SU-DHL-6 (cell line): ENCODE data around the gene SCRT2.

Experiments
- EZH2phosphoT487 ChIP-seq: fragments of 200-600 bp; sonication (generic), shearing (Covaris generic); conservative IDR thresholded peaks from 2 replicates; pipeline ENCODE4 v1.6.1; 2018; ENCODE audit warnings: mild to moderate bottlenecking, antibody characterized with exemption, low read length, moderate library complexity, mixed read lengths
- TF ChIP-seq, protein P1 (sequence below): fragments of 200-600 bp; sonication (generic); IDR thresholded peaks from one replicate; pipeline ENCODE4 v1.5.1; 2017; ENCODE audit warnings: antibody characterized with exemption, mild to moderate bottlenecking, low read length, moderate library complexity; ENCODE audit not compliant: insufficient read depth, poor library complexity, severe bottlenecking

- TF ChIP-seq EZH2phosphoT487 = no peak
- TF ChIP-seq, protein P1, sequence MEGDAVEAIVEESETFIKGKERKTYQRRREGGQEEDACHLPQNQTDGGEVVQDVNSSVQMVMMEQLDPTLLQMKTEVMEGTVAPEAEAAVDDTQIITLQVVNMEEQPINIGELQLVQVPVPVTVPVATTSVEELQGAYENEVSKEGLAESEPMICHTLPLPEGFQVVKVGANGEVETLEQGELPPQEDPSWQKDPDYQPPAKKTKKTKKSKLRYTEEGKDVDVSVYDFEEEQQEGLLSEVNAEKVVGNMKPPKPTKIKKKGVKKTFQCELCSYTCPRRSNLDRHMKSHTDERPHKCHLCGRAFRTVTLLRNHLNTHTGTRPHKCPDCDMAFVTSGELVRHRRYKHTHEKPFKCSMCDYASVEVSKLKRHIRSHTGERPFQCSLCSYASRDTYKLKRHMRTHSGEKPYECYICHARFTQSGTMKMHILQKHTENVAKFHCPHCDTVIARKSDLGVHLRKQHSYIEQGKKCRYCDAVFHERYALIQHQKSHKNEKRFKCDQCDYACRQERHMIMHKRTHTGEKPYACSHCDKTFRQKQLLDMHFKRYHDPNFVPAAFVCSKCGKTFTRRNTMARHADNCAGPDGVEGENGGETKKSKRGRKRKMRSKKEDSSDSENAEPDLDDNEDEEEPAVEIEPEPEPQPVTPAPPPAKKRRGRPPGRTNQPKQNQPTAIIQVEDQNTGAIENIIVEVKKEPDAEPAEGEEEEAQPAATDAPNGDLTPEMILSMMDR = no peak
Measured at GRCh38 chr20:635028-635892, 40.3 kb downstream of the SCRT2 start.
